K562 (cell line): Measurements from ENCODE around the gene LTBP1. TPM values are rescaled to one million over a fixed set of nuclear protein-coding genes. Genes with fewer than 3 reads are reported as not detected.

Experiments
- MITF ChIP-seq: IDR thresholded peaks from 2 replicates; pipeline ENCODE4 v1.6.1; 2014; ENCODE audit warnings: antibody characterized with exemption
- ZBTB40 ChIP-seq, 2 experiments: fragments of 450-650 bp in 1 of 2; sonication (generic) in 1 of 2; formaldehyde crosslinking in 1 of 2; IDR thresholded peaks; 2 replicates each; pipeline versions ENCODE4 v1.7.1 to v1.9.0; 2016 to 2022; ENCODE audit warnings: inconsistent platforms in 1 of 2, mild to moderate bottlenecking in 1 of 2, missing genetic modification reagents in 1 of 2
- polyA plus RNA-seq, 8 experiments: library from polyadenylated mRNA; depleted of rRNA in 4 of 8; stranded (reverse) in 5 of 8; unstranded in 3 of 8; fragments of >200 nt; fragmentation: Nextera tagmentation in 2 of 8; fragmentation: Illumina TruSeq in 1 of 8; extraction: Ambion mirVana in 2 of 8; extraction: Trizol in 1 of 8; gene quantifications; 2 replicates each; pipeline versions ENCODE4 v1.2.1 to v1.2.3, GENCODE V29; 2011 to 2014; ENCODE audit warnings: inconsistent platforms in 1 of 8, missing spikeins in 1 of 8
- total RNA-seq, 7 experiments: library from RNA; depleted of rRNA in 6 of 7; stranded (reverse); fragments of >200 nt in 6 of 7; fragmentation: Illumina TruSeq in 2 of 7; extraction: Trizol in 2 of 7; gene quantifications; 2 replicates each; pipeline versions ENCODE4 v1.2.1 to v1.2.3, GENCODE V29; 2011 to 2021; ENCODE audit warnings: low replicate concordance in 1 of 7

LTBP1 gene
- total and polyA plus RNA-seq, 9 of the 15 experiments (the other 6 are each of a cell fraction or from before 2014, with no cell fraction given) = 3.6 to 16.4 (median 8.5) TPM

DNA sequence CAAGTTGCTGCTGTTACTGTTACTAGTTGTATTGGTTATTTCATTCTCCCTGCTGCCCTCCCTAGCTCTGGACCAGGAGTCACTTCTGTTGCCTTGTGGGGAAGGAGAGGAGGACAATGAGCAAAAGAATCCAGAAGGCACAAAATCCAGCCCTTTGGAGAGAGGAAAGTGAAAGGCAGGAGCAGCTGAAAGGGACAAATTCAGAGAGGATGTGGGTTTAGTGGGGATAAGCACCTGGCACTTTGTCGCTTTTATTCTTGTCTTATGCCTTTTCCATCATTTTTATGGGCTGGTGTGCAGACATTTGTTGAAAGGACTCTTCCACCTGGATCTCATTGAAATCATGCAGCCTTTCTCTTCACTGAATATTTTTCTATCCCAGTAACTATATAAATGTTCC lies 24.3 kb upstream of the LTBP1 start (continued):
- TF ChIP-seq ZBTB40 (IDR thresholded peaks at IDR 0.05) (no peak), ZBTB40 (CRISPR knock-in tag; IDR thresholded peaks at IDR 0.05) (no peak), MITF (no peak)
